Adrenal gland (tissue), 12 donors: ENCODE measurements around the gene ENAH. TPM values are rescaled to one million over a fixed set of nuclear protein-coding genes. Genes with fewer than 3 reads are reported as not detected.

Experiments used
- DNase-seq, 7 donors: peaks; one replicate each; pipeline ENCODE4 v3.0.0-alpha.2; 2019 to 2020
- H3K27ac ChIP-seq, 5 donors: fragments of 200-600 bp; sonication (generic) in 4 of 5; 1 replicate in 3 of 5; 2 replicates in 2 of 5; pipeline versions ENCODE4 v1.5.1 to v1.8.0; 2016 to 2020; ENCODE audit warnings: mild to moderate bottlenecking in 1 of 5
- H3K27me3 ChIP-seq: fragments of 200-600 bp; 2 replicates; pipeline ENCODE4 v1.8.0; 2021
- H3K36me3 ChIP-seq, 2 donors: fragments of 200-600 bp; replicated peaks in 1 of 2; 1 replicate in 1 of 2; 2 replicates in 1 of 2; pipeline versions ENCODE4 v1.5.1 to v1.8.0; 2018 to 2022
- H3K4me1 ChIP-seq, 2 donors: fragments of 200-600 bp; replicated peaks in 1 of 2; 1 replicate in 1 of 2; 2 replicates in 1 of 2; pipeline versions ENCODE4 v1.5.1 to v1.8.0; 2018 to 2021
- H3K4me3 ChIP-seq, 4 donors: fragments of 200-600 bp; sonication (generic) in 3 of 4; one replicate each; pipeline ENCODE4 v1.5.1; 2016 to 2018
- H3K9me3 ChIP-seq, 3 donors: fragments of 200-600 bp; sonication (generic) in 1 of 3; replicated peaks in 1 of 3; 1 replicate in 2 of 3; 2 replicates in 1 of 3; pipeline versions ENCODE4 v1.5.1 to v1.8.0; 2016 to 2021
- POLR2A ChIP-seq, 2 donors: fragments of 450-650 bp; IDR thresholded peaks; one replicate each; pipeline ENCODE4 v1.6.1; 2017; ENCODE audit warnings: antibody characterized with exemption in 2 of 2, mild to moderate bottlenecking in 2 of 2, moderate library complexity in 1 of 2
- WGBS, 4 donors: extraction: QIAGEN DNeasy Blood & Tissue Kit in 2 of 4; methylation state at CpG; one replicate each; pipeline versions ENCODE4 v1.1.5 to v1.1.7; 2013 to 2017; 5-methylcytosine and 5-hydroxymethylcytosine counted together
- intact Hi-C, 2 donors: fragments of 100-400 bp; cut with DNase I; formaldehyde crosslinking; loops; one replicate each; pipeline versions ENCODE4 v1.14.1 to v1.15.0; 2022 to 2023
- polyA plus RNA-seq, 3 donors: library from polyadenylated mRNA; stranded (reverse); fragments of 200-250 nt in 2 of 3; fragments of 350-450 nt in 1 of 3; fragmentation: Illumina TruSeq in 1 of 3; extraction: RNeasy Lipid Tissue Mini Kit (QIAGEN cat#74804) in 1 of 3; gene quantifications; one replicate each; pipeline ENCODE4 v1.2.3, GENCODE V29; 2013 to 2014
- total RNA-seq, 9 donors: library from RNA; depleted of rRNA in 4 of 9; stranded (reverse); fragments of >200 nt in 4 of 9; fragments of 120-200 nt in 1 of 9; fragmentation: NEBNext Ultra II Directional in 1 of 9; extraction: Animal tissue kit (Norgen Biotek cat#: 25700) in 1 of 9; gene quantifications; one replicate each; pipeline versions ENCODE4 v1.1.0 to v1.2.4, GENCODE V29; 2013 to 2023
- TF ChIP-seq, protein P1 (sequence below), 6 experiments: fragments of 450-650 bp in 4 of 6; fragments of 200-600 bp in 2 of 6; sonication (generic) in 1 of 6; IDR thresholded peaks; 1 replicate in 5 of 6; 2 replicates in 1 of 6; pipeline versions ENCODE4 v1.5.1 to v1.8.0; 2016 to 2021; ENCODE audit warnings: antibody characterized with exemption in 6 of 6, mild to moderate bottlenecking in 2 of 6, moderate library complexity in 1 of 6
- donor health status: healthy with polysubstance abuse.
- donor health status: Bipolar disorder and iron deficiency.
- donor health status: DM: yes; HTN: yes; CAD: no.
- donor health status: DM: no; HTN: no; CAD: no.
- donor health status: DM: no; HTN: no; CAD: no.
- donor health status: DM: yes; HTN: yes; CAD: no.

Gene ENAH
- total and polyA plus RNA-seq, 12 donors: 10.0 to 142 (median 71.9) TPM

DNA sequence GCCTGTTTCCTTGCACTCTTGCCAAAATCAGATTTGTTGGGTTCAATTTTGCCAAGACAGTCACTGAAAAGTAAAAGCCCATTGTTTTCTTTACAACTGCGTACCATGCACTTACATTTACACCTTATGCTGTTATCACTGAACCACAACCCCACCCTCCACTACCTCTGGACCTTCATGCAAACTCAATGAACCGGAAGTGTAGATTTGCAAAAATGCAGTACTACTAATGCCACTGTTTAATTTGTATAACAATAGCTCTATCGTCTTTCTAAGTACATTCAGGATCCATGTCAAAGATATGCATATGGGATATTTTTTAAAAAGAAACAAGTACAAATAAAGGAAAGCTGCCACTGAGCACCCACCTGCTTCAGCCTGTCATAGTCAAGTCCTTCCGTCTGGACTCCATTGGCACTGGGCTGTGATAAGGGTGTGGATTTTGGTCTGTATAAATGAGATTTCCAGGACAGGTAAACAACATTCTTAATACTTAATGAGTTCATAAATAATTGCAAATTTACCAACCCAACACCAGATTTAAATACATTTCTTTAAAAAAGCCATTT lies 152.2 kb downstream of the ENAH start:
- H3K4me1 ChIP-seq: peaks cover 0 to 7% of the 10 kb centered on the region in 2 donors
- no peak overlapping the region for H3K4me3 ChIP-seq
- H3K36me3 ChIP-seq: no peaks in the 10 kb centered on the region
- H3K27me3 ChIP-seq: no peaks in the 10 kb centered on the region
- 92 to 97% (median 95%) methylated on average over 4 of the region's 4 CpGs for WGBS, 4 donors
- no peak for TF ChIP-seq POLR2A (IDR thresholded peaks at IDR 0.05)
- TF ChIP-seq, protein P1, sequence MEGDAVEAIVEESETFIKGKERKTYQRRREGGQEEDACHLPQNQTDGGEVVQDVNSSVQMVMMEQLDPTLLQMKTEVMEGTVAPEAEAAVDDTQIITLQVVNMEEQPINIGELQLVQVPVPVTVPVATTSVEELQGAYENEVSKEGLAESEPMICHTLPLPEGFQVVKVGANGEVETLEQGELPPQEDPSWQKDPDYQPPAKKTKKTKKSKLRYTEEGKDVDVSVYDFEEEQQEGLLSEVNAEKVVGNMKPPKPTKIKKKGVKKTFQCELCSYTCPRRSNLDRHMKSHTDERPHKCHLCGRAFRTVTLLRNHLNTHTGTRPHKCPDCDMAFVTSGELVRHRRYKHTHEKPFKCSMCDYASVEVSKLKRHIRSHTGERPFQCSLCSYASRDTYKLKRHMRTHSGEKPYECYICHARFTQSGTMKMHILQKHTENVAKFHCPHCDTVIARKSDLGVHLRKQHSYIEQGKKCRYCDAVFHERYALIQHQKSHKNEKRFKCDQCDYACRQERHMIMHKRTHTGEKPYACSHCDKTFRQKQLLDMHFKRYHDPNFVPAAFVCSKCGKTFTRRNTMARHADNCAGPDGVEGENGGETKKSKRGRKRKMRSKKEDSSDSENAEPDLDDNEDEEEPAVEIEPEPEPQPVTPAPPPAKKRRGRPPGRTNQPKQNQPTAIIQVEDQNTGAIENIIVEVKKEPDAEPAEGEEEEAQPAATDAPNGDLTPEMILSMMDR (IDR thresholded peaks at IDR 0.05): no peak
- no peaks in the 10 kb centered on the region for H3K9me3 ChIP-seq
- H3K27ac ChIP-seq: no peak overlapping the region
- intact Hi-C loops: no loop called here
- no peak for DNase-seq

GRCh38 chr1:225498549-225499136 lies 154.3 kb downstream of the ENAH start:
- H3K9me3 ChIP-seq: no peaks in the 10 kb centered on the region
- H3K36me3 ChIP-seq: no peaks in the 10 kb centered on the region
- H3K4me3 ChIP-seq: no peak overlapping the region
- DNase-seq: no peak
- 64 to 71% (median 66%) methylated on average over 4 of the region's 4 CpGs for WGBS, 4 donors
- no peak for TF ChIP-seq POLR2A (IDR thresholded peaks at IDR 0.05)
- TF ChIP-seq, protein P1 (IDR thresholded peaks at IDR 0.05): no peak
- peaks cover 0 to 7% of the 10 kb centered on the region in 2 donors for H3K4me1 ChIP-seq
- H3K27me3 ChIP-seq: no peaks in the 10 kb centered on the region
- intact Hi-C loops: no loop called here
- no peak overlapping the region for H3K27ac ChIP-seq

DNA sequence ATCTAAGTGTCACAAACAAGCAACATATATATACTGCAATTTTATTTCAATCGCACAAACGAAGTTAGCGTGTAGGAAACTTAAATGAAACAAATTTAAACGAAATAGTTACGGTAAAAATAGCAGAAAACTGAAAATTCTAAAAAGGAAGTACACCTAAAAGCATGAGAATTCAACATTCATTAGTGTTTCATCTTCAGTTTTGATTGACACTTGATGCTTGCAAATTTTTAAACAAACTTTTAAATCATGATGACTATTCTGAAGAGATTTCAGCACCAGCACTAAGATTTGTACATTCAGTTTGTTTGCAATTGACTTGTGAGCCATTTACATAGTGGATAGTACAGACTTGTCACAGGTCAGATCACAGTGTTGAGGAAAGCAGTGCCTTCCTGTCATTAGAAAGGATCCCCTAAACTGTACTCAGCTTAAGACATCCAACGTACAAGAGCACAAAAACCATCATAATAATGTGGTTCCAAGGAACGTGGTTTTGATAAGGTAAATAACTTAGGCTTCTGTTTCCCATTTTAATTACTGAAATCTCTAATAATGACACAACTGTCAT lies 158.0 kb downstream of the ENAH start:
- Histone ChIP-seq H3K4me3 (no peak overlapping the region), H3K4me1 (peaks cover 0 to 7% of the 10 kb centered on the region in 2 donors), H3K36me3 (no peaks in the 10 kb centered on the region), H3K27me3 (no peaks in the 10 kb centered on the region), H3K27ac (no peak overlapping the region), H3K9me3 (no peaks in the 10 kb centered on the region)
- intact Hi-C loops: no loop called here
- no peak for DNase-seq
- TF ChIP-seq, protein P1 (IDR thresholded peaks at IDR 0.05): no peak
- no peak for TF ChIP-seq POLR2A (IDR thresholded peaks at IDR 0.05)
- 78 to 91% (median 83%) methylated on average over 7 of the region's 7 CpGs for WGBS, 4 donors

GRCh38 chr1:225493591-225494246 lies 159.2 kb downstream of the ENAH start:
- no peak for TF ChIP-seq POLR2A (IDR thresholded peaks at IDR 0.05)
- TF ChIP-seq, protein P1 (IDR thresholded peaks at IDR 0.05): no peak
- WGBS, 4 donors: 93 to 97% (median 95%) methylated on average over 6 of the region's 6 CpGs
- DNase-seq: no peak
- H3K36me3 ChIP-seq: no peaks in the 10 kb centered on the region
- H3K9me3 ChIP-seq: no peaks in the 10 kb centered on the region
- peaks cover 0 to 6% of the 10 kb centered on the region in 2 donors for H3K4me1 ChIP-seq
- no peaks in the 10 kb centered on the region for H3K27me3 ChIP-seq
- H3K4me3 ChIP-seq: no peak overlapping the region
- no peak overlapping the region for H3K27ac ChIP-seq
- intact Hi-C loops: no loop called here
